HG02678 (cell line): ENCODE results near the gene ATF7IP.
"Not testable (repeated sequence)": the region's sequence is repeated elsewhere in the genome, so short reads cannot be mapped to it uniquely, and the experiment has no call there.

Experiments
- ATAC-seq: cut with Tn5 transposase; IDR thresholded peaks from one replicate; pipeline ENCODE4 v1.9.1; 2021; ENCODE audit warnings: mild to moderate bottlenecking, moderate library complexity; ENCODE audit not compliant: unreplicated experiment

ATF7IP gene, protein sequence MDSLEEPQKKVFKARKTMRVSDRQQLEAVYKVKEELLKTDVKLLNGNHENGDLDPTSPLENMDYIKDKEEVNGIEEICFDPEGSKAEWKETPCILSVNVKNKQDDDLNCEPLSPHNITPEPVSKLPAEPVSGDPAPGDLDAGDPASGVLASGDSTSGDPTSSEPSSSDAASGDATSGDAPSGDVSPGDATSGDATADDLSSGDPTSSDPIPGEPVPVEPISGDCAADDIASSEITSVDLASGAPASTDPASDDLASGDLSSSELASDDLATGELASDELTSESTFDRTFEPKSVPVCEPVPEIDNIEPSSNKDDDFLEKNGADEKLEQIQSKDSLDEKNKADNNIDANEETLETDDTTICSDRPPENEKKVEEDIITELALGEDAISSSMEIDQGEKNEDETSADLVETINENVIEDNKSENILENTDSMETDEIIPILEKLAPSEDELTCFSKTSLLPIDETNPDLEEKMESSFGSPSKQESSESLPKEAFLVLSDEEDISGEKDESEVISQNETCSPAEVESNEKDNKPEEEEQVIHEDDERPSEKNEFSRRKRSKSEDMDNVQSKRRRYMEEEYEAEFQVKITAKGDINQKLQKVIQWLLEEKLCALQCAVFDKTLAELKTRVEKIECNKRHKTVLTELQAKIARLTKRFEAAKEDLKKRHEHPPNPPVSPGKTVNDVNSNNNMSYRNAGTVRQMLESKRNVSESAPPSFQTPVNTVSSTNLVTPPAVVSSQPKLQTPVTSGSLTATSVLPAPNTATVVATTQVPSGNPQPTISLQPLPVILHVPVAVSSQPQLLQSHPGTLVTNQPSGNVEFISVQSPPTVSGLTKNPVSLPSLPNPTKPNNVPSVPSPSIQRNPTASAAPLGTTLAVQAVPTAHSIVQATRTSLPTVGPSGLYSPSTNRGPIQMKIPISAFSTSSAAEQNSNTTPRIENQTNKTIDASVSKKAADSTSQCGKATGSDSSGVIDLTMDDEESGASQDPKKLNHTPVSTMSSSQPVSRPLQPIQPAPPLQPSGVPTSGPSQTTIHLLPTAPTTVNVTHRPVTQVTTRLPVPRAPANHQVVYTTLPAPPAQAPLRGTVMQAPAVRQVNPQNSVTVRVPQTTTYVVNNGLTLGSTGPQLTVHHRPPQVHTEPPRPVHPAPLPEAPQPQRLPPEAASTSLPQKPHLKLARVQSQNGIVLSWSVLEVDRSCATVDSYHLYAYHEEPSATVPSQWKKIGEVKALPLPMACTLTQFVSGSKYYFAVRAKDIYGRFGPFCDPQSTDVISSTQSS

DNA sequence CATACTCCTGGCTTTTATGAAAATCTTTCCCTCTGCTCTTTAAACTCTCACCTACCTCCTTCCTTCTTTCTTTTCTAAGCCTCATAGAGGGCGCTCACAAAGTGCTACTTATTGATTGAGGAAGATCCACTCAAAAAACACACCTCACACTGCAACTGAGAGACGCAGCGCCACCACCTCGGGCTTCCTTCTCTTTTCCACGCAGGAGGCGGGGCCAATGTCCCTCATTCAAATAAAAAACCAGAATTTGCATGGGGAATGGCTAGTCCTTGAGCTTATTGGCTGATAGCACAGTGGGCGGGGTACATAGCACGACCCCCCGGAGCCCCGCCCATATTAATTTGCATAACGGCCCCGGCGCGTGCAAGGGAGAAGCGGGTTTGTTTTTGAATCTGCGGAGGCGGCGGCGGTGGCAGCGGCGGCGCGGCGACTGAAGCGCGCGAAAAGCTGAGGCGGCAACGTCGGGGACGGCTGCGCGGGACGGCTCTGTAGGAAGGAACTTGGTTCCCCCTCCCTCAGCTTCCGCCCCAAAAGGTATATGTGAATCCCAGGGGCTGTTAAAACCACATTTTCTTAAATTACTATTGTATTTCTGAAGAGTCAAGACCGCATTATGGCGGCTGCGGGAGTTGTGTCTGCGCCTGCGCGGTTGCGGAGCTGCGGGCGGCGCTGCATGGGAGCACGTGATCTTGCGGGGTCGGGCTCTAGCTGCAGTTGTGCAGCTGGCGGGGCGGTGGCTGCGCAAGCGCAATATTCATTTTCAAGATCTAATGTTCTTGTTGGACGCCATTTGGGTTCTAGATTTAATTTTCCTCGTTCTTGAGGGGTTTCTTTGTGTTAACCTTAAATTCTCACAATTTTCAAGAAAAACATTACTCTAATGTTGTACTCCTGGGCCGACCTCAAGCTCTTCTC is at the start of gene ATF7IP:
ATF7IP (plus strand) TSS at position 389 of the 915 bp plus-strand sequence. CDS start 58,234 bp downstream, outside the sequence.
- ATAC-seq: peak; percentile 72

DNA sequence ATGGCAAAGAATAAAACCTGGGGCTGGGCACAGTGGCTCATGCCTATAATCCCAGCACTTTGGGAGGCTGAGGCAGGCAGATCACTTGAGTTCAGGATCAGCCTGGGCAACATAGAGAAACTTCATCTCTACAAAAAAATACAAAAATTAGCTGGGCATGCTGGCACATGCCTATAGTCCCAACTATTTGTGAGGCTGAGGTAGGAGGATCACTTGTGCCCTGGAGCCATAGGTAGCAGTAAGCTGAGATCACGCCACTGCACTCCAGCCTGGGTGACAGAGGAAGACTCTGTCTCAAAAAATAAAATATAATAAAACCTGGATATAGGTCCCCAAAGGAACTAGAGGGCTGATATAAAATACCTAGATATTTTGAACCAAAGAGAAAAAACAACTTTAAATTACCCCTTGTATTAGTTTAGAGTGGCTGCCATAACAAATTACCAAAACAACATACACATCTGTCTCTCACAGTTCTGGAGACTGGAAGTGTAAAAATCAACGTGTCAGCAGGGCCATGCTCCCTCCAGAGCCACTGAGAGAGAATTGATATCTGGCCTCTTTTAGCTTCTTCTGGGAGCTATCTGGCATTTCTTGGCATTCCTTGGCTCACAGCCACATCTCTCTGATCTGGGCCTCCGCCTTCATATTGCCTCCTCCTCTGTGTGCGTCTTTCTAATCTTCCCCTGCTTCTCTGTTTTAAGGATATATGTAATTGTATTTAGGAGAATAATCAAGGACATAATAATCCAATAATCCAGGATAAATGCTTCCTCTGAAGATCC is 47.9 kb upstream of the ATF7IP start:
- no peak for ATAC-seq

DNA sequence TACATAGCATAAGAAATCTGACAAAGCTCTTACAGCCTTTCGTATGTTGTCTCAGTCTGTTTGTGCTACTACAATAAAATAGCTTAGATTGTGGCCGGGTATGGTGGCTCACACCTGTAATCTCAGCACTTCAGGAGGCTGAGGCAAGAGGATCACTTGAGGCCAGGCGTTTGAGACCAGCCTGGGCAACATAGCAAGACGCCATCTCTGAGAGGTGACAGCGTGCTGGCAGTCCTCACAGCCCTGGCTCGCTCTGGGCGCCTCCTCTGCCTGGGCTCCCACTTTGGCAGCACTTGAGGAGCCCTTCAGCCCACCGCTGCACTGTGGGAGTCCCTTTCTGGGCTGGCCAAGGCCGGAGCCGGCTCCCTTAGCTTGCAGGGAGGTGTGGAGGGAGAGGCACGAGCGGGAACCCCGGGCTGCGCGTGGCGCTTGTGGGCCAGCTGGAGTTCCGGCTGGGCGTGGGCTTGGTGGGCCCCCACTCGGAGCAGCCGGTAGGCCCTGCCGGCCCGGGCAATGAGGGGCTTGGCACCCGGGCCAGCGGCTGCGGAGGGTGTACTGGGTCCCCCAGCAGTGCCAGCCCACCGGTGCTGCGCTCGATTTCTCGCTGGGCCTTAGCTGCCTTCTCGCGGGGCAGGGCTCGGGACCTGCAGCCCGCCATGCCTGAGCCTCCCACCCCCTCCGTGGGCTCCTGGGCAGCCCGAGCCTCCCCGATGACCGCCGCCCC is 45.6 kb upstream of the ATF7IP start:
- not testable (repeated sequence) for ATAC-seq

DNA sequence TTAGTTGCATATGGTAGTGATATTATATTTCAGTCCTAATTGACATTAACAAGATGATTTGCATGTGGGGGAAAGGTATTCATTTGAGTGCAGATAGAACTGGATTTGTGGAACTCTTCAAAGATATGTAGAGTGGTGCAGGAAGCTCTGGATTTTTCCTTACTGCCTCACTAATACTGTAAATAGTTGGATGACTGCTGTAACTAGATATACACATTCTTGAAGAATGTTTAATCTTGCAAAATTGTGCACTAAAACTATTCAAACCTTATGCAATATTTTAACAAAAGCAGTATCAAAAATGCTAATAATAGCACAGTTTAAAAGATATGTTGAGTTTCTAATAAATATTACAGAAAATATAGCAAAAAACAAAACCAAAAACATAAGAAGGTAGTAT is 43.1 kb upstream of the ATF7IP start:
- no peak for ATAC-seq

DNA sequence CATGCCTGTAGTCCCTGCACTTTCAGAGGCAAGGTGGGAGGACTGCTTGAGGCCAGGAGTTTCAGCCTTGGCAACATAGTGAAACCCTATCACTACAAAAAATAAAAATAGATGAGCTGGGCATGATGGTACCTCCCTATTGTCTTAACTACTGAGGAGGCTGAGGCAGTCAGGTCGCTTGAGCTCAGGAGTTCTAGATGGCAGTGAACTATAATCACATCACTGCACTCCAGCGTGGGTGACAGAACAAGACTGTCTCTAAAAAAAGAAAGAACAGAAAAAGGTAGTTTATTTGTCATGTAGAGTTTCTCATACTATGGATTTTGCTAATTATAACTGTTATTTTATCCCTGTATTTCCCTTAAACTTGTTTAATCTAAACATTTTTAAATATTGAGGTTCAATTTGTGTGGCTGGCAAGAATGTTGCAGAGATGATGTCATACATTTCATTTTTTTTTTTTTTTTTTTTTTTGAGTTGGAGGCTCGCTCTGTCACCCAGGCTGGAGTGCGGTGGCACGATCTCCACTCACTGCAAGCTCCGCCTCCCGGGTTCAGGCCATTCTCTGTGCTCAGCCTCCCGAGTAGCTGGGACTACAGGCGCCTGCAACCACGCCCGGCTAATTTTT is 39.7 kb upstream of the ATF7IP start:
- no peak for ATAC-seq

DNA sequence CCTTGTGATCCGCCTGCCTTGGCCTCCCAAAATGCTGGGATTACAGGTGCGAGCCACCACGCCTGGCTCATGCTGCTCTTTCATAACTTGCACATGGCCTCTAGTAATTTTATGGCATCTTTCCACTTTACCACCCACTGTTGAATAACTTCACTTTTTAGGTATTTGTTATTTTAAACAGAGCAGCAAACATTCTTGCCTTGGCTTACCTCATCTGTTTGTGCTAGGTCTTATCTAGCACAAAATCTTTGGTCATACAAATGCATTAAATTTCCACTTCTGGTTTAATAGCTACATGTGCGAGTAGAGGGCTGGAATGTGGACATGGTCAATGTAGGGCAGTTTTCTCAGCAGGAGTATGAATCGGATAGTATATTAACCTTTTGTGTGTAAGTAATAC is 38.8 kb upstream of the ATF7IP start:
- ATAC-seq: no peak

DNA sequence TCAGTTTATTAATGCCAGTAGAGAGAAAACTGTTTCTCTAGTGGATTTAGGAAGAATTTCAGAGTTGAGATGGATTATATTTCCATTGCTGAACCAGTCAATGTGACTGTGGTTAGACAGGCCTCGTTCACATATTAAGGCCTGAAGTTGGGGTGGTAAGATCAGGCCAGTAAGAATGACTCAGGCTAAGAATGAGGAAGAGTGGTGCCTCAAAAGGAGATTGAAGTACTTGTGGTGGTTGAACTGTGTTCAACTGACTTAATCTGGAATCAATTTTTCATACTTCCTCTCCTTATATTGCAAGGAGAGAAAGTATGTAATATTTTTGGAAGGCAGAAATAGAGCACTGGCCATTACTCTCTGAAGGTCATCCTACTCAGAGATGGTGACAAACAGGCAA is 37.8 kb upstream of the ATF7IP start:
- ATAC-seq: no peak

DNA sequence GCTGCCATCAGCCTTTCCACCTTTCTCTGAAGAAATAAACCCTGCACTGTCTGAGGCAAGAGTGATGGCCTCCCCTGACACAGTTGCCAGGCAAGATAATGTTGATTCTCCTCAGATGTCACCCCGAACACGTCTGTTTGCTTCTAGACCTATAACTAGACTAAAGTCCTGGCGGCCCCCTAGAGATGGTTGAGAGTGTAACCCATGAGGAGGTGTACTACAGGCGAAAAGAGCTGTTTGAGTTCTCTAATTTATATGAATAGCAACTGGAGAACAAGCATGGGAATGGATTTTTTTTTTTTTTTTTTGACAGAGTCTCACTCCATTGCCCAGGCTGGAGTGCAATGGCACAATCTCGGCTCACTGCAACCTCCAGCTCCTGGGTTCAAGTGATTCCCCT is 33.0 kb upstream of the ATF7IP start:
- ATAC-seq: no peak

DNA sequence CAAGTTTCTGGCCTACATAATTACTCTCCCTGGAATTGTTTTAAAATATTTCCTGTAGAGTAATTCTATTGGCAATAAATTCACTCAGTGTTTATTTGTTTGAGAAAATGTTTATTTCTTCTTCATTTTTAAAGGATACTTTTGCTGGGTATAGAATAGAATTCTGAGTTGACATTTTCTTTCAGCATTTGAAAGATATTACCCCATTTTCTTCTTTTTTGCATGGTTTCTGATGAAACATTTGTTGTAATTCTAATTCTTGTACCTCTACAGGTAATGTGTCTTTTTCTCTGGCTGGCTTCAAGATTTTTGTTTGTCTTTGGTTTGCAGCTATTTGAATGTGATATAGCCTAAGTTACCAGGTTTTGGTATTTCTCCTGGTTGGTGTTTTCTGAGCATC is 25.1 kb upstream of the ATF7IP start:
- no peak for ATAC-seq

DNA sequence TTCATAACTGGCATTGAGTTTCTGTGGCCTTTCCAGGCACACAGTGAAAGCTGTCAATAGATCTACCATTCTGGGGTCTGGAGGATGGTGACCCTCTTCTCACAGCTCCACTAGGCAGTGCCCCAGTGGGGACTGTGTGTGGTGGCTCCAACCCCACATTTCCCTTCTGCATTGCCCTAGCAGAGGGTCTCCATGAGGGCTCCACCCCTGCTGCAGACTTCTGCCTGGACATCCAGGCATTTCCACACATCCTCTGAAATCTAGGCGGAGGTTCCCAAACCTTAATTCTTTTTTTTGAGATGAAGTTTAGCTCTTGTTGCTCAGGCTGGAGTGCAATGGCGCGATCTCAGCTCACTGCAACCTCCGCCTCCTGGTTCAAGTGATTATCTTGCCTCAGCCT is 14.0 kb upstream of the ATF7IP start:
- not testable (repeated sequence) for ATAC-seq

DNA sequence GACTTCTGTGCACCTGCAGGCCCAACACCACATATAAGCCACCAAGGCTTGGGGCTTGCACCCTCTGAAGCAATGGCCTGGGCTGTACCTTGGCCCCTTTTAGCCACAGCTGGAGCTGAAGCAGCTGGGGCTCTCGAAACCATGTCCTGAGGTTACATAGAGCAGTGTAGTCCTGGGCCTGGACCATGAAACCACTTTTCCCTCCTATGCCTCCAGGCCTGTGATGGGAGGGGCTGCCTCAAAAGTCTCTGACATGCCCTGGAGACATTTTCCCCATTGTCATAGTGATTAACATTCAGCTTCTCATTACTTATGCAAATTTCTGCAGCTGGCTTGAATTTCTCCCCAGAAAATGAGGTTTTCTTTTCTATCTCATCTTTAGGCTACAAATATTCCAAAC is 13.4 kb upstream of the ATF7IP start:
- not testable (repeated sequence) for ATAC-seq

DNA sequence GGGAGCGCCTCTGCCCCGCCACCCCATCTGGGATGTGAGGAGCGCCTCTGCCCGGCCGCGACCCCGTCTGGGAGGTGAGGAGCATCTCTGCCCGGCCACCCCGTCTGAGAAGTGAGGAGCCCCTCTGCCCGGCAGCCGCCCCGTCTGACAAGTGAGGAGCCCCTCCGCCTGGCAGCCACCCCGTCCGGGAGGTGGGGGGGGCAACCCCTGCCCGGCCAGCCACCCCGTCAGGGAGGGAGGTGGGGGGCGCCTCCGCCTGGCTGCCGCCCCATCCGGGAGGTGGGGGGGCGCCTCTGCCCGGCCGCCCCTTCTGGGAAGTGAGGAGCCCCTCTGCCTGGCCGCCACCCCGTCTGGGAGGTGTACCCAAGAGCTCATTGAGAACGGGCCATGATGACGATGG is 10.8 kb upstream of the ATF7IP start:
- ATAC-seq: not testable (repeated sequence)

DNA sequence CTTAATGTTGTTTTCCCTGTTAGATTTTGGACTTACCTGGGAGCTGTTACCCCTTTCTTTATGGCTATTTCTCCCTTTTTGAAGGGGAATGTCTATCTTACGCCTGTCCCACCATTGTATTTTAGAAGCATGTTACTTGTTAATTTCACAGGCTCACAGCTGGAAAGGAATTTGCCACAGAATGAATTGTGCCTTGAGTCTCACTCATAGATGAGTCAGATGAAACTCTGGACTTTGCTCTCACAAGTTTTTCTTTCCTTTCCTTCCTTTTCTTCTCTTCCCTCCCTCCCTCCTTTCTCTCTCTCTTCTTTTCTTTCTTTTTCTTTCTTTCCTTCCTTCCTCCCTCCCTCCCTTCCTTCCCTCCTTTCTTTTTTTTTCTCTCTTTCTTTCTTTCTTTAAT is 9.3 kb upstream of the ATF7IP start:
- no peak for ATAC-seq

DNA sequence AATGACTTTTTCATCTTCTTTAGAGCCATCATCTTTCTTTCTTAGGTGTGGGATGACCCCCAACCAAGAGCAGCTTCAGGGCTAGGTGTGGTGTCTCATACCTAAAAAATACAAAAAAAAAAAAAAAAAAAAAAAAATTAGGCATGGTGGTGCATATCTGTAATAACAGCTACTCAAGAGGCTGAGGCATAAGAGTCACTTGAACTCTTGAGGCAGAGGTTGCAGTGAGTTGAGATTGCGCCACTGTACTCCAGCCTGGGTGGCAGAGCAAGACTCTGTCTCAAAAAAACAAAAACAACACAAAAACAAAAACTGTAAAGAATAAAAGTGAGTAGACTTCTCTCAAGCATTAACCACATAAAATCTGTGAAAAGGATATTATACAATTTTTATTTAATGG is 8.0 kb upstream of the ATF7IP start:
- ATAC-seq: no peak

DNA sequence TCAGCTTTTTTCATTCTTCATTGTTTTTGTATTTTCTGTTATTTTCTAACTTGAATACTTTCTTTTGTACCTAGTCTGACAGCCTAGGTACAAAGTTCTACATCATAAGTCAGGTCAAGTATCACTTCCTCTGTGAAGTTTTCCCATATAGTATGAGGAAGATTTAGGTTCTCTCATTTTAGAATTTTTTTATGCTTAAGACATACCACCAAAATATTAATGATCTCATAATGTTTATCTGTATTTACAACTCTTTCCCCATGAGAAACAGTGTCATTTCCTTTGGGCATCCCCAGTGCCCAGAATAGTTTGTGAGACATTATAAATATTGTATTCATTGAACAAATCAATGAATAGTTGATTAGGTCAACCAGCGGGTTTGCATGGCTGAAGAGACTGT is 3.1 kb upstream of the ATF7IP start:
- no peak for ATAC-seq

DNA sequence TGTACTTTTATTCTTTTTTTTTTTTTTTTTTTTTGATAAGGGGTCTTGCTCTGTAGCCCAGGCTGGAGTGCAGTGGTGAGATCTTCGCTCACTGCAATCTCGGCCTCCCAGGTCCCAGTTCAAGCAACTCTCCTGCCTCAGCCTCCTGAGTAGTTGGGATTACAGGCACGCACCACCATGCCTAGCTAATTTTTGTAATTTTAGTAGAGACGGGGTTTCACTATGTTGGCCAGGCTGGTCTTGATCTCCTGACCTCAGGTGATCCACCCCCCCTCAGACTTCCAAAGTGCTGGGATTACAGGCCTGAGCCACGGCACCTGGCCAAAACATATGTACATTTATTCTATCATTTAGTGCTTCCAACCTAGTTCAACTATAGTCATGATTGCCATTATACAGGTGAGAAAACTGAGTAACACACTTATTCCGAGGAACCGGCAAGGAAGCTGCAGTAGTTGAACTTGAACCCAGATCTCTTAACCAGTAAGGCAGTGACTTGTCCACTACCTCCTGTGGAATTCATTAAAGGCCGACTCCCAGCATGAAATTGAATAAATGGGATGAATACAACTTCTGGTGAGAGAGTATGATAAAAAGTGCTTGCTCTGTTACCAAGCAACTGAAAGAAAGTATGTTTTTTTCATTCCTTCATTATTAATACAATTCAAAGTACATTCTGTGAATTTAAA is 755 bp upstream of the ATF7IP start:
- no peak for ATAC-seq

DNA sequence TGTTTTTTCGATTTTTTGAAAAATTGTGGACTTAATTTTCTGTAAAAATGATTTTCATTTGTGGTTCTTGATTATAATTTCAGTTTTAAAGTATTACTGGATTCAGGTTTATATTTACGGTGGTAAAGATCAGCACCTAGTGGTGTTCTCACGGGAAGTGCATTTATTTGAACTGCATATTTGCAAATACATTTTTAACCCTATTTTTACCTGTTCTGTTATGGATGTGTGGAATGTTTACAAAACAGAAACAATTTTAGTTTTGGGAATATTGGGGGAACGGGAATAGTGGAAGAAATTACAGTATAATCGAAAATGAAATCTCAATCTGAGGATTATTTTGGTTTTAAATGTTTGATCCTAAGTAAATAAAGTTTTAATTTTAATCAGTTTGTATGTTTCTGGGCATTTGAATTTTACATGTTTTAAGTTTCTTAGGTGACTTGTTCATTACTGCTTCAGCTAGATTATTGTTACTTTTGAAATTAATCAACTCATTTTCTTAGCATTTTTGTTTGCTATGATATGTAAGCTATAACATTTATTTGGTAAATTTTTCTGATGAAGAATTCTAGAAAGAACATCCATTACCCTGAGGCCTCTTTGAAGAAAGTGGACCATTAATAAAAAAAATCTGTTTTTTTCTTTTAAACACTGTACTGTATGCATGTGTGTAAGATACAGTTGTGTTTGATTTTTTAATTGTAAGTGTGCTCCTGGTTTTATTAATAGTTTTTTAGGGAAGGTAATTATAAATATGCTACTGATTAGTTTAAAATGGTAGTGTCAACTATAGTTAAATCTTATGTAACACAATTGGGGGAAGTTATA is 942 bp downstream of the ATF7IP start:
- no peak for ATAC-seq
